IMR-90 (cell line): ENCODE data around the gene CGREF1.

ENCODE experiments used
- CEBPB ChIP-seq: IDR thresholded peaks from 2 replicates; pipeline ENCODE4 v1.6.1; 2012; ENCODE audit warnings: low read depth, low read length, improper control_type of control experiment
- CTCF ChIP-seq: conservative IDR thresholded peaks from 2 replicates; pipeline ENCODE4 v1.5.1; 2012; ENCODE audit warnings: mild to moderate bottlenecking, low read depth, low read length, improper control_type of control experiment
- FOS ChIP-seq: fragments of 150-350 bp; IDR thresholded peaks from 2 replicates; pipeline ENCODE4 v1.6.1; 2016; ENCODE audit warnings: low read depth, low read length
- MAFK ChIP-seq: IDR thresholded peaks from 2 replicates; pipeline ENCODE4 v1.6.1; 2012; ENCODE audit warnings: low read depth, low read length, improper control_type of control experiment
- MXI1 ChIP-seq: IDR thresholded peaks from 2 replicates; pipeline ENCODE4 v1.6.1; 2012; ENCODE audit warnings: low read depth, mild to moderate bottlenecking, low read length, moderate library complexity, borderline replicate concordance
- POLR2A ChIP-seq: IDR thresholded peaks from 2 replicates; pipeline ENCODE4 v1.6.1; 2012; ENCODE audit warnings: mild to moderate bottlenecking, low read depth, low read length
- RAD21 ChIP-seq: IDR thresholded peaks from 2 replicates; pipeline ENCODE4 v1.6.1; 2012; ENCODE audit warnings: low read length, improper control_type of control experiment
- RCOR1 ChIP-seq: IDR thresholded peaks from 2 replicates; pipeline ENCODE4 v1.6.1; 2012; ENCODE audit warnings: mild to moderate bottlenecking, low read length, improper control_type of control experiment; ENCODE audit not compliant: insufficient replicate concordance
- SMC3 ChIP-seq: fragments of 150-350 bp; IDR thresholded peaks from 2 replicates; pipeline ENCODE4 v1.6.1; 2016; ENCODE audit warnings: low read depth, mild to moderate bottlenecking, antibody characterized with exemption, low read length, moderate library complexity
- USF2 ChIP-seq: fragments of 150-350 bp; IDR thresholded peaks from 2 replicates; pipeline ENCODE4 v1.6.1; 2017; ENCODE audit warnings: mild to moderate bottlenecking, antibody characterized with exemption, low read length, low read depth

- TF ChIP-seq USF2 (no peak), CTCF (no peak), RAD21 (no peak), RCOR1 (no peak), MXI1 (no peak), FOS (no peak), POLR2A (no peak), CEBPB (no peak), SMC3 (no peak), MAFK (no peak)
Measured at GRCh38 chr2:27160191-27160590, 41.3 kb upstream of the CGREF1 start.
